HepG2 (cell line): Measurements from ENCODE around the gene PGP. TPM values are rescaled to one million over a fixed set of nuclear protein-coding genes. Genes with fewer than 3 reads are reported as not detected.

Experiments
- AKAP8 ChIP-seq: sonication (generic); formaldehyde crosslinking; IDR thresholded peaks from 2 replicates; pipeline ENCODE4 v1.5.1; 2020; ENCODE audit warnings: mild to moderate bottlenecking, missing genetic modification reagents
- ATRX ChIP-seq: sonication (generic); formaldehyde crosslinking; IDR thresholded peaks from 2 replicates; pipeline ENCODE4 v1.4.0; 2020; ENCODE audit warnings: missing genetic modification reagents, borderline replicate concordance
- BCL3 ChIP-seq: sonication (generic); formaldehyde crosslinking; IDR thresholded peaks from 2 replicates; pipeline ENCODE4 v1.5.1; 2020; ENCODE audit warnings: mild to moderate bottlenecking, missing genetic modification reagents, moderate library complexity
- CCAR2 ChIP-seq: fragments of 200-400 bp; formaldehyde crosslinking; optimal IDR thresholded peaks from 2 replicates; pipeline ENCODE3; 2018; ENCODE audit warnings: low read depth, mild to moderate bottlenecking, low read length, moderate library complexity
- CHD2 ChIP-seq: IDR thresholded peaks from 2 replicates; pipeline ENCODE4 v1.6.1; 2011; ENCODE audit warnings: low read depth, low read length, improper control_type of control experiment
- GATAD1 ChIP-seq: IDR thresholded peaks from 2 replicates; pipeline ENCODE4 v1.6.1; 2016; ENCODE audit warnings: missing genetic modification reagents, missing compliant biosample characterization
- GPBP1L1 ChIP-seq: sonication (generic); formaldehyde crosslinking; IDR thresholded peaks from 2 replicates; pipeline ENCODE4 v1.5.0; 2020; ENCODE audit warnings: mild to moderate bottlenecking, missing genetic modification reagents
- HINFP ChIP-seq: sonication (generic); formaldehyde crosslinking; IDR thresholded peaks from 2 replicates; pipeline ENCODE4 v1.4.0; 2020; ENCODE audit warnings: low read depth, mild to moderate bottlenecking, missing genetic modification reagents
- MATR3 ChIP-seq: sonication (generic); formaldehyde crosslinking; IDR thresholded peaks from 2 replicates; pipeline ENCODE4 v1.4.0; 2020; ENCODE audit warnings: missing genetic modification reagents
- NPAS2 ChIP-seq: sonication (generic); formaldehyde crosslinking; IDR thresholded peaks from 2 replicates; pipeline ENCODE4 v1.8.0; 2022; ENCODE audit warnings: mild to moderate bottlenecking, missing genetic modification reagents, borderline replicate concordance
- PRDM4 ChIP-seq: sonication (generic); formaldehyde crosslinking; IDR thresholded peaks from 2 replicates; pipeline ENCODE4 v1.9.0; 2021; ENCODE audit warnings: missing genetic modification reagents, borderline replicate concordance
- REXO4 ChIP-seq: sonication (generic); formaldehyde crosslinking; IDR thresholded peaks from 2 replicates; pipeline ENCODE4 v1.8.0; 2022; ENCODE audit warnings: missing genetic modification reagents, mild to moderate bottlenecking, borderline replicate concordance
- SMAD1 ChIP-seq: sonication (generic); formaldehyde crosslinking; IDR thresholded peaks from 2 replicates; pipeline ENCODE4 v1.4.0; 2020; ENCODE audit warnings: missing genetic modification reagents, low read depth, mild to moderate bottlenecking, borderline replicate concordance
- SP2 ChIP-seq: sonication (generic); formaldehyde crosslinking; IDR thresholded peaks from 2 replicates; pipeline ENCODE4 v1.5.1; 2020; ENCODE audit warnings: mild to moderate bottlenecking, missing genetic modification reagents
- TOPORS ChIP-seq: sonication (generic); formaldehyde crosslinking; IDR thresholded peaks from 2 replicates; pipeline ENCODE4 v1.8.0; 2023; ENCODE audit warnings: mild to moderate bottlenecking, missing genetic modification reagents
- WIZ ChIP-seq: sonication (generic); formaldehyde crosslinking; IDR thresholded peaks from 2 replicates; pipeline ENCODE4 v1.5.1; 2020; ENCODE audit warnings: mild to moderate bottlenecking, missing genetic modification reagents
- ZFYVE20 ChIP-seq: sonication (generic); formaldehyde crosslinking; IDR thresholded peaks from 2 replicates; pipeline ENCODE4 v1.8.0; 2023; ENCODE audit warnings: low read depth, mild to moderate bottlenecking, moderate library complexity, missing genetic modification reagents, borderline replicate concordance
- ZMAT5 ChIP-seq: sonication (generic); formaldehyde crosslinking; IDR thresholded peaks from 2 replicates; pipeline ENCODE4 v1.5.0; 2020; ENCODE audit warnings: mild to moderate bottlenecking, low read depth, missing genetic modification reagents, borderline replicate concordance
- ZNF350 ChIP-seq: sonication (generic); formaldehyde crosslinking; IDR thresholded peaks from 2 replicates; pipeline ENCODE4 v1.4.0; 2020; ENCODE audit warnings: mild to moderate bottlenecking, low read depth, missing genetic modification reagents, borderline replicate concordance
- ZNF44 ChIP-seq: sonication (generic); formaldehyde crosslinking; IDR thresholded peaks from 2 replicates; pipeline ENCODE4 v1.5.1; 2020; ENCODE audit warnings: mild to moderate bottlenecking, missing genetic modification reagents
- ZNF484 ChIP-seq: sonication (generic); formaldehyde crosslinking; IDR thresholded peaks from 2 replicates; pipeline ENCODE4 v1.5.1; 2020; ENCODE audit warnings: mild to moderate bottlenecking, low read depth, missing genetic modification reagents, borderline replicate concordance
- ZNF556 ChIP-seq: sonication (generic); formaldehyde crosslinking; IDR thresholded peaks from 2 replicates; pipeline ENCODE4 v1.4.0; 2020; ENCODE audit warnings: mild to moderate bottlenecking, missing genetic modification reagents, borderline replicate concordance
- polyA plus RNA-seq, 8 experiments: library from polyadenylated mRNA; depleted of rRNA in 3 of 8; stranded (reverse) in 7 of 8; unstranded in 1 of 8; fragments of >200 nt; fragmentation: Illumina TruSeq in 4 of 8; extraction: Trizol in 4 of 8; gene quantifications; 2 replicates each; pipeline versions ENCODE4 v1.2.1 to v1.2.3, GENCODE V29; 2011 to 2016; ENCODE audit warnings: low read depth in 4 of 8, missing spikeins in 1 of 8, mixed read lengths in 1 of 8; ENCODE audit not compliant: insufficient read depth in 1 of 8
- total RNA-seq, 5 experiments: library from RNA; depleted of rRNA; stranded (reverse); fragments of >200 nt; fragmentation: Illumina TruSeq; extraction: Trizol; gene quantifications; 2 replicates each; pipeline ENCODE4 v1.2.3, GENCODE V29; 2016; ENCODE audit warnings: low read depth in 1 of 5

The PGP gene
- total and polyA plus RNA-seq, 2 of the 13 experiments (the other 11 are each of a cell fraction or from before 2014, with no cell fraction given): 7.3 to 18.3 TPM

- TF ChIP-seq GPBP1L1 (CRISPR knock-in tag): no peak
- TF ChIP-seq ZNF484 (CRISPR knock-in tag): no peak
- no peak for TF ChIP-seq ATRX (CRISPR knock-in tag)
- TF ChIP-seq ZNF44 (CRISPR knock-in tag): peak; percentile 67; the same call in 1 of the 2 replicates
- no peak for TF ChIP-seq SP2 (CRISPR knock-in tag)
- no peak for TF ChIP-seq REXO4 (CRISPR knock-in tag)
- no peak for TF ChIP-seq PRDM4 (CRISPR knock-in tag)
- TF ChIP-seq ZNF556 (CRISPR knock-in tag): no peak; the same call in 1 of the 2 replicates
- no peak for TF ChIP-seq CCAR2
- TF ChIP-seq ZMAT5 (CRISPR knock-in tag): no peak
- peak; percentile 86 for TF ChIP-seq BCL3 (CRISPR knock-in tag)
- TF ChIP-seq AKAP8 (CRISPR knock-in tag): no peak; the same call in 1 of the 2 replicates
- TF ChIP-seq ZNF350 (CRISPR knock-in tag): peak; percentile 53
- peak; percentile 83; the same call in 1 of the 2 replicates for TF ChIP-seq SMAD1 (CRISPR knock-in tag)
- no peak for TF ChIP-seq MATR3
- TF ChIP-seq CHD2: no peak
- no peak for TF ChIP-seq WIZ (CRISPR knock-in tag)
- TF ChIP-seq NPAS2 (CRISPR knock-in tag): no peak
- TF ChIP-seq ZFYVE20 (CRISPR knock-in tag): no peak
- TF ChIP-seq GATAD1 (CRISPR knock-in tag): peak; percentile 91
- TF ChIP-seq TOPORS (CRISPR knock-in tag): peak; percentile 72
- TF ChIP-seq HINFP (CRISPR knock-in tag): no peak; the same call in 1 of the 2 replicates
Measured at GRCh38 chr16:2205104-2205966, 9.3 kb downstream of the PGP start, which contains the start of gene MLST8 (continued).
